ENCODE results near the gene MINK1.
"Not testable (repeated sequence)": the region's sequence is repeated elsewhere in the genome, so short reads cannot be mapped to it uniquely, and the experiment has no call there.

MINK1 gene

GRCh38 chr17:4898927-4899326 lies 65.8 kb downstream of the MINK1 start:
- DNase-seq (ENCODE audit: low read depth, low spot score): no peak

- DNase-seq (ENCODE audit: low read depth, low spot score): peak; percentile 85
These were observed 66.4 kb downstream of the MINK1 start, which contains the start of gene C17orf107 for GRCh38 chr17:4899341-4900230. C17orf107 (plus strand) TSS chr17:4899536; CDS start chr17:4899763, 227 bp downstream.

DNA sequence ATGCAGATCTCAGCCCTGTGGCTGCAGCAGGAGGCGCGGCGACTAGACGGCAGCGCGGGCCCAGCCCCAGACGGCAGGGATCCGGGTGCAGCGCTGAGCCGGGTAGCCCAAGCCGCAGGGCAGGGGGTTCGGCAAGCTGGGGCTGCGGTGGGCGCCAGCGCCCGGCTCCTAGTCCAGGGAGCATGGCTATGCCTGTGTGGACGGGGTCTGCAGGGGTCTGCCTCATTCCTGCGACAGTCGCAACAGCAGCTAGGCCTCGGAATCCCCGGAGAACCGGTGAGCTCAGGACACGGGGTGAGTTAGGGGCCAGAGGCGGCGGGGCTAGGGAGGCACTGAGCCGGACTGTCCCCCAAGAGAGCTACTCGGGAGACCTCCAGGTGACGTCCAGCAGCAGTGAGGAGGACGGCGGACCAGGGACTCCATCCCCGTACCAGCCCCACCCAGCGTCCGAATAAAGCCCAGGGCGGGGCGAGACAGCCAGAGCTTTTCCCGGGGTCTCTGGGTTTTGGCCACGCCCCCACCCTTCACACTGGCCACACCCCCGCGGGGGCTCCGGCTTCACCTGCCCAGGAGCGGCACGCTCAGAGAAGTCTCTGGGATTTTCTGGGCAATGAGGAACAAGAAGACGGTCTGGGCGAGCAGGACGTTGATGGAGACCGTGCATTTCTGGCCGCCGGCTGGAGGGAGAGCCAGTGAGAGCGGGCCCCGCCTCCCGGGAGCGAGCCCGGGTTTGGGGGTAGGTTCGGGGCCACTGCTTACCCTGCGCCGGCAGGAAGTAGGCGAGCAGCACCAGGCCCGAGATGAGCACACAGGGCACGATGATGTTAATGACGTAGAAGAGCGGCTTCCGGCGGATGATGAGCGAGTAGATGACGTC lies 67.3 kb downstream of the MINK1 start:
- peak; percentile 28 for DNase-seq (ENCODE audit: low read depth, low spot score)

GRCh38 chr17:4901108-4901647 lies 68.0 kb downstream of the MINK1 start:
- DNase-seq (ENCODE audit: low read depth, low spot score): no peak

DNA sequence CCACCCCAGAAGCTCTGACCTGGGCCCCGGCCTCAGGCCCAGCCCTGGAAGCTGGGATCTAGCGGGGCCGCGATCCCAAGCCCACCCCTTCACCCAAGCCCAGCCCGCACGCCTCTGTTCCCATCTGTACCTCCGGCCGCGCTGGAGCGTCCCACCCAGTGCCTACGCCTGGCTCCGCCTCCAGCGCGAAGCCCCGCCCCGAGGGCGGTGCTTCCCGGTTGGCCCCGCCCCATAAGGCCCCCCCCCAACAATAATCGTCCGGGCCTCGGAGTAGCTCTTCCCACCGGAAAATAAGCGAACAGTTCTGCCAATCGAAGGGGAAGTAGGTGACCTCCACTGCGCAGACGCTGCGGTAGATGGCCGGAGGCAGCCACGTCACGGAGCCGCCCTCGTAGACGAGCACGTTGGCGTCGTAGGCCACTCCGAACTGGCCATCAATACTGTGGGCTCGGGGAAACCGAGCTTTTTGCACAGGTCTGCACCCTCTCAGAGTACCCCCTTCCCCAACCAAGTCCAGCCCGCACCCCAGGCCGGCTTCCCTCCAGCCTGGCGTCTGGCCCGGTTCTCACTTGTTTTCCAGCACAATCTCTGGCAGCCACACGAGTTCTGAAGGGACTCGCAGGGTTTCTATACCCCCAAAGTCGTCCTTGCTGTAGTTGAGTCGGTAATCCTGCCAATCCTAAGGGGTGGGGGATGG lies 68.7 kb downstream of the MINK1 start:
- no peak for DNase-seq (ENCODE audit: low read depth, low spot score)

DNA sequence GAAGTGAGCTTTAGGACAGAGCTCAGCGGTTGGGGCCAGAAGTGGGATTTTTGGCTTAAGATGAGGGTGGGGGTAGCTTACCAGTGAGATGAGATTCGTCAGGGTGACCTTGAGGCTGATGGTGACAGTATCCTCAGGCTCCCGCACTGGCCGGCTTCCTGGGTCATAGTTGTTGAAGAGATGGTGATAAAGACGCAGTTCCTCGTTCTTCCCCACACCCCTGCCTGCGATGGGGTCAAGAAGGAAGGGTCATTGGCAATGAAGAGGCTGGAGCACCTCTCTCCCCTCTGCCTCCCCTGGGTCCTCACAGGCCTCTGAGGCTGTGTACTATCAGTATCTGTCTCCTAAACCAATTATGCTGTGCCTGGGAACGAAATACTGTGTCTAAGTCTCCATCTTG lies 69.4 kb downstream of the MINK1 start:
- no peak for DNase-seq (ENCODE audit: low read depth, low spot score)

- DNase-seq (ENCODE audit: low read depth, low spot score): peak; percentile 56
These were observed 70.1 kb downstream of the MINK1 start, which contains the start of gene CHRNE for GRCh38 chr17:4903051-4903818. CHRNE (minus strand) TSS chr17:4903098; CDS start chr17:4903063, 35 bp downstream.

GRCh38 chr17:4906642-4907041 lies 73.5 kb downstream of the MINK1 start:
- DNase-seq (ENCODE audit: low read depth, low spot score): not testable (repeated sequence)

GRCh38 chr17:4908301-4908700 lies 75.2 kb downstream of the MINK1 start:
- no peak for DNase-seq (ENCODE audit: low read depth, low spot score)

DNA sequence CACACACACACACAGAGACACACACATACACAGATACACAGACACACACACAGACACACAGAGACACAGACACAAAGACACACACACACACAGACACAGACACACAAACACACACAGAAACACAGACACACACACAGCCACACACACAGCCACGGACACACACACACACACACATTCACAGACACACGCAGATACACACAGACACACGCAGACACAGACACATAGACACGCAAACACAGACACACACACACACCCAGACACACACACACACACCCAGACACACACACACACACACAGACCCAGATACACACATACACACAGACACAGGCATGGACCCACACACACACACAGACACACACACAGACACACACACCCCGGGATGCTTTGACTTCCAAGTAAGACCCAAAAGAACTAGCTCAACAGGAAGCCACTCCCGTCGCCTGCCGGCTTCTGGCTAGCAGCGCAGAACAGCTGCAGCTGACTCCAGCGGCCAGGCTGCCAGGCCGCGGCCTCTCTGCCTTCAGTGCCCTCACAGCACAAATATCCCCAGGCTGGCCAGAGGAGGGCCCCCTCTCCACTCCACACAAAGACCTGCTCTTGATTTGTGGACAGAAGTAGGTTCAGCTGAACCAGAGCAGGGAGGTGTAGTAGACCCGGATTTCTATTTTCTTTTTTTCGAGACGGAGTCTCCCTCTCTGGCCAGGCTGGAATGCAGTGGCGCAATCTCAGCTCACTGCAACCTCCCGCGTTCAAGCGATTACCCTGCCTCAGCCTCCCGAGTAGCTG lies 75.8 kb downstream of the MINK1 start:
- DNase-seq (ENCODE audit: low read depth, low spot score): peak; percentile 34

DNA sequence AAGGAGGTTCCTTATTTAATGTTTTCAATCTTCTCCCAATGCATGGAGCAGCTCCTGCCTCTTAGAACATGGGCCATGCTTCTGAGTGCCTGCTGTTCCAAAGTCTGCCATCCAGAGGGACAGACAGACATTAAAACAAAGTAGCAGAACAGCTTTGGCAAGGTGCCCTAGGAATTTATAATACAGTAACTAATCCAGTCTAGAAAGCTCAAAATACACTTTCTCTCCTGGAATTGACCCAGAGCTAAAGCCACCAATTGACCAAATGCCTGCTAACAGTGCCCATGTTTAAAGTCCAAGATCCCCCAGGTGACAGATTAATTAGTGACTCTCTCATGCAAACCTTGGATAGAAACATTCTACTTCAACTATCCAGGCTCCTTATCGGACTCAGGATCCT lies 80.9 kb downstream of the MINK1 start:
- DNase-seq (ENCODE audit: low read depth, low spot score): no peak

DNA sequence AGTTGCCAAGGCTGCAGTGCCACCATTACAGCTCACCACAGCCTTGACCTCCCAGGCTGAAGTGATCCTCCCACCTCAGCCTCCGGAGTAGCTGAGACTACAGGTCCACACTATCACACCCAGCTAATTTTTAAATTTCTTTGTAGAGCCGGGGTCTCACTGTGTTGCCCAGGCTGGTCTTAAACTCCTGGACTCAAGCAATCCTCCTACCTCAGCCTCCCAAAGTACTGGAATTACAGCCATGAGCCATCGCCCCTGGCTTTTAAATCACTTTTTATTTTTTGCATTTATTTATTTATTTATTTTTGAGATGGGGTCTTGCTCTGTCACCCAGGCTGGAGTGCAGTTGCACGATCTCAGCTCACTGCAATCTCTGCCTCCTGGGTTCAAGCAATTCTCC lies 81.4 kb downstream of the MINK1 start:
- DNase-seq (ENCODE audit: low read depth, low spot score): not testable (repeated sequence)

- no peak for DNase-seq (ENCODE audit: low read depth, low spot score)
These were observed 86.4 kb downstream of the MINK1 start for GRCh38 chr17:4919511-4920047.

- DNase-seq (ENCODE audit: low read depth, low spot score): no peak
These were observed 87.4 kb downstream of the MINK1 start for GRCh38 chr17:4920351-4921048.

GRCh38 chr17:4921320-4921719 lies 88.2 kb downstream of the MINK1 start:
- DNase-seq (ENCODE audit: low read depth, low spot score): no peak

DNA sequence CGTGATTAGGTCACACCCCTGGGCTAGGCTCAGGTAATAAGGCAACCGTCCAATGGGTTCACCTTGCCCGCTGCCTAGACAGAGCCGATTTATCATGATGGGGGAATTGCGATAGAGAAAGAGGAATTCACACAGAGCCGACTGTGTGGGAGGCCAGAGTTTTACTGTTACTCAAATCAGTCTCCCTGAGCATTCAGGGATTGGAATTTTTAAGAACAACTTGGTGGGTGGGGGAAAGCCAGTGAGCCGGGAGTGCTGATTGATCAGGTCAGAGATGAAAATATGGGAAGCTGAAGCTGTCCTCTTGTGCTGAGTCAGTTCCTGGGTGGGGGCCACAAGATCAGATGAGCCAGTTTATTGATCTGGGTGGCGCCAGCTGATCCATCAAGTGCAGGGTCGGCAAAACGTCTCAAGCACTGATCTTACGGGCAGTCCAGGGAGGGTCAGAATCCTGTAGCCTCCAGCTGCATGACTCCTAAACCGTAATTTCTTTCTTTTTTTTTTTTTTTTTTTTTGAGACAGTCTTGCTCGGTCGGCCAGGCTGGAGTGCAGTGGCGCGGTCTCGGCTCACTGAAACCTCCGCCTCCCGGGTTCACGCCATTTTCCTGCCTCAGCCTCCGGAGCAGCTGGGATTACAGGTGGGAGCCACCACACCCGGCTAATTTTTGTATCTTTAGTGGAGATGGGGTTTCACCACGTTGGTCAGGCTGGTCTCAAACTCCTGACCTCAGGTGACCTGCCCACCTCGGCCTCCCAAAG lies 93.6 kb downstream of the MINK1 start:
- DNase-seq (ENCODE audit: low read depth, low spot score): not testable (repeated sequence)

- DNase-seq (ENCODE audit: low read depth, low spot score): no peak
These were observed 95.7 kb downstream of the MINK1 start for GRCh38 chr17:4928881-4929280.

DNA sequence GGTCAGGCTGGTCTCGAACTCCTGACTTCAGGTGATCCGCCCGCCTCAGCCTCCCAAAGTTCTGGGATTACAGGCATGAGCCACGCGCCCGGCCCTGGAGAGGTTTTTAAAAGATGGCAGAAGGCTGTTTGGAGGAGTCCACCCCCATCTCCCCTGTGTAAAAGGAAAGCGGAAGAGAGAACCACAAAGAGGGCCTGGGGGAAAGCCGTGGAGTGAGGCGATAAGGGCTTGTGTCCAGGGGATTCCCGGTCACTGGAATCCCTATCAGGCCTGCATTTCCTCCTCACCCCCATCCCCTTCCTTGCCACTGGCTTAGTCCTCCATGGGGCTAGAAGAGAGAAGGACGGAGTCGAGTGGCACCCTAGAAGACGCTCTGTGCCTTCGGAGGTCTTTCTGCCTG lies 98.8 kb downstream of the MINK1 start, which contains the start of gene GP1BA:
GP1BA (plus strand) TSS at position 315 of the 400 bp plus-strand sequence. CDS start 328 bp downstream, outside the sequence.
- DNase-seq (ENCODE audit: low read depth, low spot score): no peak

Measured in activated CD4-positive, CD25-positive, alpha-beta regulatory T cell treated with anti-CD3 and anti-CD28 coated beads, Interleukin-2, amount 50 U/mL, for 16 hours (primary cell).